GM23248 (cell line): ENCODE data around the gene LRMDA. TPM values are rescaled to one million over a fixed set of nuclear protein-coding genes. Genes with fewer than 3 reads are reported as not detected.

Experiments
- DNase-seq: peaks from one replicate; pipeline ENCODE4 v3.0.0-alpha.2; 2015
- H2AFZ ChIP-seq: fragments of 200-600 bp; sonication (generic); 2 replicates; pipeline ENCODE4 v1.6.1; 2016; ENCODE audit warnings: antibody characterized with exemption
- H3F3A ChIP-seq: fragments of 200-600 bp; sonication (generic); 2 replicates; pipeline ENCODE4 v1.6.1; 2016; ENCODE audit warnings: mild to moderate bottlenecking, antibody characterized with exemption, mixed run types; ENCODE audit not compliant: insufficient read depth
- H3K27ac ChIP-seq: fragments of 200-600 bp; sonication (generic); 2 replicates; pipeline ENCODE4 v1.5.1; 2016; ENCODE audit warnings: mild to moderate bottlenecking
- H3K27me3 ChIP-seq: fragments of 200-600 bp; sonication (generic); replicated peaks from 2 replicates; pipeline ENCODE4 v1.6.1; 2016; ENCODE audit warnings: mild to moderate bottlenecking; ENCODE audit not compliant: insufficient read depth
- H3K36me3 ChIP-seq: fragments of 200-600 bp; sonication (generic); 2 replicates; pipeline ENCODE4 v1.6.1; 2016; ENCODE audit warnings: low read depth, mild to moderate bottlenecking
- H3K4me1 ChIP-seq: fragments of 200-600 bp; sonication (generic); 2 replicates; pipeline ENCODE4 v1.6.1; 2016; ENCODE audit warnings: mild to moderate bottlenecking; ENCODE audit not compliant: insufficient read depth
- H3K4me2 ChIP-seq: fragments of 200-600 bp; sonication (generic); one replicate; pipeline ENCODE4 v1.6.1; 2016; ENCODE audit warnings: mild to moderate bottlenecking; ENCODE audit not compliant: unreplicated experiment
- H3K4me3 ChIP-seq: fragments of 200-600 bp; sonication (generic); 2 replicates; pipeline ENCODE4 v1.5.1; 2016; ENCODE audit warnings: mild to moderate bottlenecking
- H3K79me2 ChIP-seq: fragments of 200-600 bp; sonication (generic); 2 replicates; pipeline ENCODE4 v1.6.1; 2016; ENCODE audit warnings: mild to moderate bottlenecking; ENCODE audit not compliant: insufficient read depth
- H3K9ac ChIP-seq: fragments of 200-600 bp; sonication (generic); 2 replicates; pipeline ENCODE4 v1.6.1; 2016; ENCODE audit warnings: mild to moderate bottlenecking
- H3K9me2 ChIP-seq: fragments of 200-600 bp; sonication (generic); 2 replicates; pipeline ENCODE4 v1.6.1; 2016; ENCODE audit warnings: mixed run types, mild to moderate bottlenecking, moderate library complexity; ENCODE audit not compliant: insufficient read depth
- H3K9me3 ChIP-seq: fragments of 200-600 bp; sonication (generic); one replicate; pipeline ENCODE4 v1.6.1; 2017; ENCODE audit warnings: low read depth
- H4K20me1 ChIP-seq: fragments of 200-600 bp; sonication (generic); 2 replicates; pipeline ENCODE4 v1.6.0; 2016; ENCODE audit not compliant: insufficient read depth
- EZH2 ChIP-seq: fragments of 200-600 bp; sonication (generic); IDR thresholded peaks from 2 replicates; pipeline ENCODE4 v1.6.1; 2018; ENCODE audit warnings: antibody characterized with exemption, mild to moderate bottlenecking; ENCODE audit not compliant: insufficient read depth, poor library complexity, severe bottlenecking
- EZH2phosphoT487 ChIP-seq: fragments of 200-600 bp; sonication (generic); IDR thresholded peaks from 2 replicates; pipeline ENCODE4 v1.6.1; 2018; ENCODE audit warnings: antibody characterized with exemption, moderate library complexity, mild to moderate bottlenecking, low read depth; ENCODE audit not compliant: insufficient read depth
- WGBS, 2 experiments: methylation state at CpG; one replicate each; pipeline ENCODE4 v1.1.6; 2015 to 2017; ENCODE audit warnings: low lambda C conversion rate in 2 of 2, low coverage in 1 of 2; ENCODE audit errors: missing lambda C conversion rate in 2 of 2; 5-methylcytosine and 5-hydroxymethylcytosine counted together
- in situ Hi-C: fragments of 300-500 bp; cut with MboI; formaldehyde crosslinking; loops from 2 replicates; pipeline ENCODE4 v1.15.0; 2020
- polyA plus RNA-seq: library from polyadenylated mRNA; unstranded; fragments of >200 nt; fragmentation: Nextera tagmentation; extraction: Ambion mirVana; gene quantifications from 2 replicates; pipeline ENCODE4 v1.2.1, GENCODE V29; 2016
- total RNA-seq: library from RNA; depleted of rRNA; stranded (reverse); fragments of >200 nt; shearing (Covaris generic); gene quantifications from 2 replicates; pipeline ENCODE4 v1.2.3, GENCODE V29; 2014

LRMDA gene
- total and polyA plus RNA-seq, 2 experiments from 2014 or later, result 2.6 TPM; not detected in 1

DNA sequence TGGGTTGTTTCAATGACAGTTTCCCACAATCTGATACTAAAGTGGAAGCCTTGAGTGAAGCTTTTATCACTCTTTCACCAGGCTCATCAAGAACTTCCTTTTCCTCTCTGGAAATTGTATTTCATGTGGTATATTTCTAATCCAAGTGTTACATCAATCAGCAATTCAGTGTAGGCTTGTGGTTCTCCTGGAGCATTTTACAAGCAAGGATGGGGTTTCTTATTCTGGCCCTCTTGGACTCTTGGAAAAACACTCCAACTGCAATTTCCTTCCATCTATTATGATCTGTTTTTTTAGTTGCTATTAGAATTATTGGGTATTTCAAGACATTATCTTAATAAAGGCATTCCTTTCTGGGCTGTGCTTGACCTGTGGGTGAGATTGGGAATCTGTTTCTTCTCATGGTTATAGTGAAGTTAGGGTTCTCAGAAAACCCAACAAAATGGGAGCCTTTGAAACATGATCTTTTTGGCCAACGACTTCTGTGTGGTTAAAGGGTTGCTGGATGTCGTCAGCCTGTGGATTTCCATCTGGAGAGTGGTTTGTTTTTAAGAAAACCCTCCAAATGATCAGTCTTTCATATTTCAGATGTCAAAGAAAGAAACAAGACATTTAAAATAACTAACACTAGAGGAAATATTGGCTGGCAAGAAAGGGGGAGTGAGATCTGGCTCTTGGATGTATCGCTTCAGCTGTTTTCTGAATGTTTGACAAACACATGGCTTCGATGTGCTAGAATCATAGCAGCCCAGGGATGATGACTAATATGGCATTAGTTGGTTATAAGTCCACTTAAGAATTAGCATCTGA is 540.2 kb downstream of the LRMDA start:
- Histone ChIP-seq H3K9me2 (no peaks in the 10 kb centered on the region; the same call in 1 of the 2 replicates), H3K36me3 (no peaks in the 10 kb centered on the region)

DNA sequence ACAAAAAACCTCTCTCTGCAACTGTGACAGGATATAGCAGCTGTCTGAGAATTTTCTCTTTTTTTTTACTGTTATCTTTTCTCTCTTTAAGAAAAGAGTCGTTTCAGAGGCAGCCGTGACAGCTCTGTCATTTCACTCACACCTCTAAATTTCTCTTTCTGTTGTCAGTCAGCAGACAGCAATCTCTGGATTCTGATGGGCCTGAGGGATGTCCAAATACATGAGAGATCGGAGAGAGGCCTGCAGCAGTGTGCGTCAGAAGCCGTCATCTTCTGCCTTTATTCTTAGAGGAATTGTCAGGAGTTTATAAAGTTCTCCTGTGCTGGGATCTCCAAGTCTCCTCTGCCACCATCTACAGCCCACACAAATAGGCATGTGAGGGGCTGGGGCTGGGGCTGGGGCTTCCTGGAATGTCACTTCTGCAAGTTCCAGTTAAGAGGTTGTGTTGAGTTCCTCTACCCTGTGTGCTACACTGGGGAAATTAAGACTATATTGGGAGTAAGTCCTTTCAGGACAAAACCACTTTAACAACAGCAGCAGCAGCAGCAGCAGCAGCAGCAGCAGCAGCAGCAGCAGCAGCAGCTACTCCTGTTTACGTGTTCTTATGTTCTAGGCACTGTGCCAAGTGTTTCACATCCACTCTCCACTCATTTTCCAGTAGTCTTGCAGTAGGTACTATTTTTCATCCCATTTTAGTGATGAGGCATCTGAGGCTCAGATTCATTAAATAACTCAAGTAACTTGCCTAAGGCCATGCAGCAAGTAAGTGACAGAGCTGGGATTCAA is 541.3 kb downstream of the LRMDA start:
- Histone ChIP-seq H4K20me1 (no peaks in the 10 kb centered on the region), H3K79me2 (no peaks in the 10 kb centered on the region), H3K4me3 (no peak overlapping the region), H3K4me1 (peaks cover 13% of the 10 kb centered on the region; the same call in 1 of the 2 replicates), H3K27me3 (no peaks in the 10 kb centered on the region), H3K27ac (no peak overlapping the region), H3F3A (0 out of 2 replicates have a peak, but pooled peaks cover 5% of the 10 kb centered on the region), H3K9me3 (no peaks in the 10 kb centered on the region), H3K9ac (no peak overlapping the region), H2AFZ (no peak overlapping the region), H3K36me3 (no peaks in the 10 kb centered on the region), H3K4me2 (peak overlapping the region; percentile 36), H3K9me2 (no peaks in the 10 kb centered on the region; the same call in 1 of the 2 replicates)
- peak; percentile 76 for DNase-seq
- 59% methylated on average over 6 of the region's 6 CpGs for WGBS, 2 experiments
- in situ Hi-C loops, result no loop called here
- no peak for TF ChIP-seq EZH2phosphoT487
- TF ChIP-seq EZH2, result no peak

More for the DNA sequence above, 540.2 kb downstream of the LRMDA start:
- H3K79me2 ChIP-seq, result no peaks in the 10 kb centered on the region
- DNase-seq, result peak; percentile 82
- H3K9me3 ChIP-seq, result no peaks in the 10 kb centered on the region
- 10 to 13% methylated on average over 4 of the region's 4 CpGs for WGBS, 2 experiments
- H4K20me1 ChIP-seq, result no peaks in the 10 kb centered on the region
- TF ChIP-seq EZH2 (no peak), EZH2phosphoT487 (no peak)
- H3K9ac ChIP-seq, result no peak overlapping the region
- H3K4me2 ChIP-seq, result peak overlapping the region; percentile 36
- H3K4me3 ChIP-seq, result no peak overlapping the region
- H3K27ac ChIP-seq, result peak overlapping the region; percentile 18; the same call in 1 of the 2 replicates
- H3F3A ChIP-seq, result 0 out of 2 replicates have a peak, but pooled peaks cover 5% of the 10 kb centered on the region
- no peaks in the 10 kb centered on the region; the same call in 1 of the 2 replicates for H3K27me3 ChIP-seq
- H3K4me1 ChIP-seq, result peaks cover 13% of the 10 kb centered on the region; the same call in 1 of the 2 replicates
- in situ Hi-C loops, result no loop called here
- peak overlapping the region; percentile 47; the same call in 1 of the 2 replicates for H2AFZ ChIP-seq

- no peaks in the 10 kb centered on the region for H4K20me1 ChIP-seq
- no peak for TF ChIP-seq EZH2phosphoT487
- TF ChIP-seq EZH2, result no peak
- no peaks in the 10 kb centered on the region for H3K36me3 ChIP-seq
- H3K27ac ChIP-seq, result no peak overlapping the region
- H2AFZ ChIP-seq, result no peak overlapping the region
- H3K9me2 ChIP-seq, result no peaks in the 10 kb centered on the region; the same call in 1 of the 2 replicates
- peak; percentile 16 for DNase-seq
- H3K27me3 ChIP-seq, result no peaks in the 10 kb centered on the region
- peaks cover 13% of the 10 kb centered on the region; the same call in 1 of the 2 replicates for H3K4me1 ChIP-seq
- 0 out of 2 replicates have a peak, but pooled peaks cover 5% of the 10 kb centered on the region for H3F3A ChIP-seq
- no peaks in the 10 kb centered on the region for H3K79me2 ChIP-seq
- no peaks in the 10 kb centered on the region for H3K9me3 ChIP-seq
- no peak overlapping the region for H3K4me3 ChIP-seq
- H3K4me2 ChIP-seq, result no peak overlapping the region
- in situ Hi-C loops, result no loop called here
- no peak overlapping the region for H3K9ac ChIP-seq
These were observed 542.7 kb downstream of the LRMDA start for GRCh38 chr10:75974080-75974479.

DNA sequence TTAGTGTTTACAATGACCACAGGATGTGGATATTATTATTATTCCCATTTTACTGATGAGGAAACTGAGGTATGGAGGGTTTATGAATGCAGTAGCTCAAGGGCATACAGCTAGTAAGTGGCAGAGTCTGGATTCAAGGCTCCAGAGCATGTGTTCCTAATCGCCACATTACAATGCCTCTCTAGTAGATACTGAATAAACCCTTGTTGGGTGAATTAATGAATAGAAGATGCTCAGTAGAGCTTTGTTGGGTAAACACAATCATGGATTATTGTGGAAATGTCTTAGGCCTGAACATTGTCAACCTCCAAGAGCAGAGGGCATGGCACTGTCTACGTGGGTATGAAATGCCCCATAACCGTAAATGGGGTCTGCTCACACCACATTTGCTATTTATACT is 545.3 kb downstream of the LRMDA start:
- Histone ChIP-seq H3K9ac (no peak overlapping the region), H3K4me3 (no peak overlapping the region), H3K4me1 (peaks cover 9% of the 10 kb centered on the region; the same call in 1 of the 2 replicates), H2AFZ (no peak overlapping the region), H3K27ac (no peak overlapping the region), H3K27me3 (no peaks in the 10 kb centered on the region), H3K36me3 (no peaks in the 10 kb centered on the region), H3K79me2 (no peaks in the 10 kb centered on the region), H3K9me3 (no peaks in the 10 kb centered on the region), H4K20me1 (no peaks in the 10 kb centered on the region), H3K9me2 (no peaks in the 10 kb centered on the region; the same call in 1 of the 2 replicates), H3K4me2 (no peak overlapping the region), H3F3A (0 out of 2 replicates have a peak, but pooled peaks cover 5% of the 10 kb centered on the region)
- in situ Hi-C loops, result no loop called here
- DNase-seq, result no peak
- WGBS, 2 experiments, result 100% methylated on average over 3 of the region's 3 CpGs
- TF ChIP-seq EZH2phosphoT487 (no peak), EZH2 (no peak)
